Islet precursor cell (in vitro differentiated cells): ENCODE data around the gene SPATA31E1.
A peak's percentile ranks its signal among the peaks of the same experiment; 100 is the strongest.
"Not testable (repeated sequence)": the region's sequence is repeated elsewhere in the genome, so short reads cannot be mapped to it uniquely, and the experiment has no call there.

Experiments used
- DNase-seq: peaks from one replicate; pipeline ENCODE4 v3.0.0-alpha.2; 2018

The SPATA31E1 gene

GRCh38 chr9:87886210-87886932 is 3.7 kb downstream of the SPATA31E1 start:
- peak; percentile 26 for DNase-seq

- no peak for DNase-seq
Observed at GRCh38 chr9:87886933-87887505, 4.3 kb downstream of the SPATA31E1 start.

- peak; percentile 46 for DNase-seq
Observed at GRCh38 chr9:87887661-87888480, 5.2 kb downstream of the SPATA31E1 start.

GRCh38 chr9:87888501-87888900 is 5.8 kb downstream of the SPATA31E1 start:
- peak; percentile 47 for DNase-seq

- DNase-seq, result peak; percentile 41
Observed at GRCh38 chr9:87889065-87889881, 6.6 kb downstream of the SPATA31E1 start.

- peak; percentile 42 for DNase-seq
Observed at GRCh38 chr9:87889882-87890252, 7.2 kb downstream of the SPATA31E1 start.

GRCh38 chr9:87890837-87891236 is 8.2 kb downstream of the SPATA31E1 start:
- DNase-seq, result peak; percentile 42

GRCh38 chr9:87891754-87892153 is 9.1 kb downstream of the SPATA31E1 start:
- DNase-seq, result no peak

GRCh38 chr9:87892956-87893355 is 10.3 kb downstream of the SPATA31E1 start:
- DNase-seq, result no peak

GRCh38 chr9:87894998-87895625 is 12.4 kb downstream of the SPATA31E1 start:
- peak; percentile 43 for DNase-seq

- no peak for DNase-seq
Observed at GRCh38 chr9:87896891-87897290, 14.2 kb downstream of the SPATA31E1 start.

- no peak for DNase-seq
Observed at GRCh38 chr9:87898151-87898550, 15.5 kb downstream of the SPATA31E1 start.

- not testable (repeated sequence) for DNase-seq
Observed at GRCh38 chr9:87902371-87902770, 19.7 kb downstream of the SPATA31E1 start.

GRCh38 chr9:87909310-87910041 is 26.8 kb downstream of the SPATA31E1 start:
- DNase-seq, result no peak

- no peak for DNase-seq
Observed at GRCh38 chr9:87910821-87911220, 28.1 kb downstream of the SPATA31E1 start.

- DNase-seq, result not testable (repeated sequence)
Observed at GRCh38 chr9:87917662-87918061, 35.0 kb downstream of the SPATA31E1 start, which contains the start of gene SPATA31C1. Gene SPATA31C1, plus strand, starts transcription at chr9:87917962.

GRCh38 chr9:87919013-87919412 is 36.3 kb downstream of the SPATA31E1 start:
- not testable (repeated sequence) for DNase-seq

GRCh38 chr9:87921561-87921960 is 38.9 kb downstream of the SPATA31E1 start:
- not testable (repeated sequence) for DNase-seq

GRCh38 chr9:87923012-87923411 is 40.3 kb downstream of the SPATA31E1 start:
- not testable (repeated sequence) for DNase-seq

- DNase-seq, result not testable (repeated sequence)
Observed at GRCh38 chr9:87924851-87925250, 42.2 kb downstream of the SPATA31E1 start.

GRCh38 chr9:87929152-87929551 is 46.5 kb downstream of the SPATA31E1 start:
- DNase-seq, result not testable (repeated sequence)
